ENCODE data around the gene PTPN23.
"Not testable (repeated sequence)": the region's sequence is repeated elsewhere in the genome, so short reads cannot be mapped to it uniquely, and the experiment has no call there.

The PTPN23 gene

GRCh38 chr3:47455806-47456452, 75.1 kb downstream of the PTPN23 start:
- no peak for DNase-seq

- no peak for DNase-seq
These were observed 76.2 kb downstream of the PTPN23 start for GRCh38 chr3:47456984-47457383.

- not testable (repeated sequence) for DNase-seq
These were observed 78.8 kb downstream of the PTPN23 start for GRCh38 chr3:47459534-47460085.
